GM03348 (cell line): Measurements from ENCODE around the gene SNX13.

ENCODE experiments used
- DNase-seq: peaks from one replicate; pipeline ENCODE4 v3.0.0; 2012; ENCODE audit warnings: low spot score

The SNX13 gene

GRCh38 chr7:17940302-17940883 is at the start of gene SNX13:
SNX13 (minus strand) TSS chr7:17940494; CDS start chr7:17940295, 199 bp downstream.
- DNase-seq: peak; percentile 97

- DNase-seq: no peak
Measured at GRCh38 chr7:17989546-17989945, 49.3 kb upstream of the SNX13 start.

GRCh38 chr7:17988858-17989257 is 48.6 kb upstream of the SNX13 start:
- no peak for DNase-seq

- DNase-seq: no peak
Measured at GRCh38 chr7:17988141-17988540, 47.8 kb upstream of the SNX13 start.

- DNase-seq: peak; percentile 75
Measured at GRCh38 chr7:17986851-17987250, 46.6 kb upstream of the SNX13 start.

- no peak for DNase-seq
Measured at GRCh38 chr7:17985473-17986239, 45.4 kb upstream of the SNX13 start.

- no peak for DNase-seq
Measured at GRCh38 chr7:17984288-17984687, 44.0 kb upstream of the SNX13 start.

- DNase-seq: no peak
Measured at GRCh38 chr7:17983221-17984062, 43.1 kb upstream of the SNX13 start.

GRCh38 chr7:17976952-17977351 is 36.7 kb upstream of the SNX13 start:
- DNase-seq: no peak

- DNase-seq: peak; percentile 37
Measured at GRCh38 chr7:17971411-17971810, 31.1 kb upstream of the SNX13 start.

GRCh38 chr7:17968791-17969715 is 28.8 kb upstream of the SNX13 start:
- no peak for DNase-seq

GRCh38 chr7:17966706-17967105 is 26.4 kb upstream of the SNX13 start:
- DNase-seq: no peak

GRCh38 chr7:17965603-17966002 is 25.3 kb upstream of the SNX13 start:
- peak; percentile 9 for DNase-seq

- DNase-seq: peak; percentile 74
Measured at GRCh38 chr7:17963281-17963680, 23.0 kb upstream of the SNX13 start.

- no peak for DNase-seq
Measured at GRCh38 chr7:17962652-17963051, 22.4 kb upstream of the SNX13 start.

- peak; percentile 7 for DNase-seq
Measured at GRCh38 chr7:17957871-17958270, 17.6 kb upstream of the SNX13 start.

- DNase-seq: no peak
Measured at GRCh38 chr7:17952387-17952786, 12.1 kb upstream of the SNX13 start.

GRCh38 chr7:17951742-17952254 is 11.5 kb upstream of the SNX13 start:
- no peak for DNase-seq

GRCh38 chr7:17948526-17949238 is 8.4 kb upstream of the SNX13 start:
- peak; percentile 36 for DNase-seq

- DNase-seq: no peak
Measured at GRCh38 chr7:17947620-17948019, 7.3 kb upstream of the SNX13 start.

- DNase-seq: no peak
Measured at GRCh38 chr7:17946591-17946990, 6.3 kb upstream of the SNX13 start.
